Stimulated activated effector memory CD8-positive, alpha-beta T cell treated with anti-CD3 and anti-CD28 coated beads, Interleukin-12 subunit alpha, Interleukin-12 subunit beta, amount 100 ng/mL, for 72 hours (primary cell): ENCODE measurements around the gene USH2A.

Experiments
- ATAC-seq: fragments of 150-1000 bp; cut with Tn5 transposase; 2 replicates; pipeline ENCODE4 v1.10.0; 2021
- DNase-seq, 2 donors: peaks; one replicate each; pipeline ENCODE4 v3.0.0; 2021 to 2022; ENCODE audit warnings: low spot score in 2 of 2
- H3K27ac Mint-ChIP-seq: one replicate; pipeline ENCODE4 v1.8.0; 2022; ENCODE audit warnings: mild to moderate bottlenecking, mixed read lengths
- H3K36me3 Mint-ChIP-seq: one replicate; pipeline ENCODE4 v1.8.0; 2022; ENCODE audit warnings: mild to moderate bottlenecking, mixed read lengths
- H3K4me1 Mint-ChIP-seq: one replicate; pipeline ENCODE4 v1.8.0; 2022; ENCODE audit warnings: mixed read lengths
- H3K4me3 Mint-ChIP-seq: one replicate; pipeline ENCODE4 v1.8.0; 2022; ENCODE audit warnings: mild to moderate bottlenecking, mixed read lengths
- H3K9me3 Mint-ChIP-seq: one replicate; pipeline ENCODE4 v1.8.0; 2022; ENCODE audit warnings: mixed read lengths

Gene USH2A

DNA sequence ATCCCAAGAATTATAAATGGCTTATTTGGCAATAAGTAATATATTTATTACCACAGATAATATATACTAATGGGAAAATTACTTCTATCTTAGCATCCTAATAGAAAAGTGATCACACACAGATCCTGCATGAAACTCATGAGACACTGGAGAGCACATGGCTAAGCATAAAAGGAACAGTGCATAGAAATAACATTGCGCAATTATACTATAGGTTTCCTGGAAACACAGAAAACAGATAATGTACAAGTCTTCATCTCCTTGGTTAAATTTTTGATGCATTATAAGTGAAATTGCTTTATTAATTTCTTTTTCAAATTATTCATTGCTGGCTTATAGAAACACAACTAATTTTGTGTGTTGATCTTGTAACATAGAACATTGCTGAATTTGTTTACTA is 210.4 kb downstream of the USH2A start:
- ATAC-seq = no peak
- H3K27ac Mint-ChIP-seq = no peak overlapping the region
- no peaks in the 10 kb centered on the region for H3K36me3 Mint-ChIP-seq
- peaks cover 15% of the 10 kb centered on the region for H3K9me3 Mint-ChIP-seq
- H3K4me3 Mint-ChIP-seq = no peak overlapping the region
- DNase-seq = no peak
- no peaks in the 10 kb centered on the region for H3K4me1 Mint-ChIP-seq

DNA sequence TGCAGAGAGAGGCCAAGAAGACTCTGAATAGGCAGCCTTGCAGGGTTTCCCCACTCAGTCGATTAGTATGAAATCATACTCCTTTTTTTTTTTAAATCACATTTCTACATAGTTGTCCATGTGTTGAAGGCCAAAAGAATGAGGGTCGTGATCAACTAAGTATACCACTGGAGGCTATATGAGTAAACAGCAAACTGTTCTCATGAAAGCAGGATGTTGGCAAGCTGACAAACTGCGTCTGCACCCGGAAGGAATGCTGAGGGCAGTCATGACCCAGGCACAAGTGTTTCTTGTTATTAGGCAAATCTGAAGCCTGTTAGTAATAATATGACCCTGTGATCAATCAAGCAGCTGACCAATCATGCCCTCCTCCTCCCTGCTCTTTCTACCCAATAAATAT is 213.2 kb downstream of the USH2A start:
- Mint-ChIP-seq H3K4me3 (no peak overlapping the region), H3K27ac (no peak overlapping the region), H3K9me3 (peaks cover 8% of the 10 kb centered on the region), H3K4me1 (no peaks in the 10 kb centered on the region), H3K36me3 (no peaks in the 10 kb centered on the region)
- DNase-seq (no peak), ATAC-seq (no peak)

GRCh38 chr1:216209125-216209524 is 214.1 kb downstream of the USH2A start:
- H3K9me3 Mint-ChIP-seq = peaks cover 8% of the 10 kb centered on the region
- H3K36me3 Mint-ChIP-seq = no peaks in the 10 kb centered on the region
- no peak overlapping the region for H3K27ac Mint-ChIP-seq

GRCh38 chr1:216207154-216207553 is 216.1 kb downstream of the USH2A start:
- H3K27ac Mint-ChIP-seq = no peak overlapping the region
- H3K4me1 Mint-ChIP-seq = no peaks in the 10 kb centered on the region
- H3K36me3 Mint-ChIP-seq = no peaks in the 10 kb centered on the region
- no peak for DNase-seq
- peaks cover 3% of the 10 kb centered on the region for H3K9me3 Mint-ChIP-seq
- ATAC-seq = no peak
- no peak overlapping the region for H3K4me3 Mint-ChIP-seq

More at GRCh38 chr1:216209125-216209524, 214.1 kb downstream of the USH2A start:
- DNase-seq (no peak), ATAC-seq (no peak)
- Mint-ChIP-seq H3K4me1 (no peaks in the 10 kb centered on the region), H3K4me3 (no peak overlapping the region)

GRCh38 chr1:216205176-216205575 is 218.1 kb downstream of the USH2A start:
- peaks cover 6% of the 10 kb centered on the region for H3K9me3 Mint-ChIP-seq
- no peaks in the 10 kb centered on the region for H3K4me1 Mint-ChIP-seq
- DNase-seq (no peak), ATAC-seq (no peak)
- H3K27ac Mint-ChIP-seq = no peak overlapping the region
- H3K36me3 Mint-ChIP-seq = no peaks in the 10 kb centered on the region
- H3K4me3 Mint-ChIP-seq = no peak overlapping the region

GRCh38 chr1:216201946-216202345 is 221.3 kb downstream of the USH2A start:
- Mint-ChIP-seq H3K36me3 (no peaks in the 10 kb centered on the region), H3K27ac (no peak overlapping the region), H3K4me1 (no peaks in the 10 kb centered on the region), H3K9me3 (peaks cover 10% of the 10 kb centered on the region), H3K4me3 (no peak overlapping the region)
- ATAC-seq (no peak), DNase-seq (no peak)

GRCh38 chr1:216200941-216201340 is 222.3 kb downstream of the USH2A start:
- H3K4me1 Mint-ChIP-seq = no peaks in the 10 kb centered on the region
- no peak for ATAC-seq
- no peaks in the 10 kb centered on the region for H3K36me3 Mint-ChIP-seq
- peaks cover 10% of the 10 kb centered on the region for H3K9me3 Mint-ChIP-seq
- DNase-seq = no peak
- H3K4me3 Mint-ChIP-seq = no peak overlapping the region
- H3K27ac Mint-ChIP-seq = no peak overlapping the region

DNA sequence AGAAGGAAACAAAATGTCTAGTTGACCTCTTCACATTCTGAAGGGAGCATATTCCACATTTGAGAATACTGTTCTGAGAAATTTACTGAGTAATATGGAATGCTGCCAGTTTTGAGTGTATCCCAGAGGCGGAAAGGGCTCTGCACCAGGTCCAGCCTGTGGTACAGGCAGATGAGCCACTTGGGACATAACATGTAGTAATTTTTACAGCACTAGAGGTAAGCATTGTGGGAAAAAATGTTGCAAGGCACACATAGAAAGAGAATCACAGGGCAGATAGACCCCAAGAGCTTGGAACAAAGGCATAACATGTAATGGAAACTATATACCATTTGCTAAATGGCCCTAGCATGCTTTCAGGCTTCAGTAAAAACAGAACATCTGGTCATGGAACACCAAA is 228.5 kb downstream of the USH2A start:
- DNase-seq (no peak), ATAC-seq (no peak)
- H3K4me1 Mint-ChIP-seq = no peaks in the 10 kb centered on the region
- H3K36me3 Mint-ChIP-seq = no peaks in the 10 kb centered on the region
- H3K9me3 Mint-ChIP-seq = peaks cover 10% of the 10 kb centered on the region
- no peak overlapping the region for H3K27ac Mint-ChIP-seq
- H3K4me3 Mint-ChIP-seq = no peak overlapping the region

- Mint-ChIP-seq H3K9me3 (peaks cover 8% of the 10 kb centered on the region), H3K36me3 (no peaks in the 10 kb centered on the region), H3K27ac (no peak overlapping the region), H3K4me3 (no peak overlapping the region), H3K4me1 (no peaks in the 10 kb centered on the region)
- DNase-seq (no peak), ATAC-seq (no peak)
Observed at GRCh38 chr1:216193839-216194443, 229.3 kb downstream of the USH2A start.

- H3K4me3 Mint-ChIP-seq = no peak overlapping the region
- no peaks in the 10 kb centered on the region for H3K4me1 Mint-ChIP-seq
- DNase-seq = no peak
- no peaks in the 10 kb centered on the region for H3K36me3 Mint-ChIP-seq
- H3K27ac Mint-ChIP-seq = no peak overlapping the region
- peaks cover 12% of the 10 kb centered on the region for H3K9me3 Mint-ChIP-seq
- ATAC-seq = no peak
Observed at GRCh38 chr1:216190438-216190837, 232.8 kb downstream of the USH2A start.

GRCh38 chr1:216186816-216187215 is 236.4 kb downstream of the USH2A start:
- ATAC-seq (no peak), DNase-seq (no peak)
- H3K36me3 Mint-ChIP-seq = no peaks in the 10 kb centered on the region

DNA sequence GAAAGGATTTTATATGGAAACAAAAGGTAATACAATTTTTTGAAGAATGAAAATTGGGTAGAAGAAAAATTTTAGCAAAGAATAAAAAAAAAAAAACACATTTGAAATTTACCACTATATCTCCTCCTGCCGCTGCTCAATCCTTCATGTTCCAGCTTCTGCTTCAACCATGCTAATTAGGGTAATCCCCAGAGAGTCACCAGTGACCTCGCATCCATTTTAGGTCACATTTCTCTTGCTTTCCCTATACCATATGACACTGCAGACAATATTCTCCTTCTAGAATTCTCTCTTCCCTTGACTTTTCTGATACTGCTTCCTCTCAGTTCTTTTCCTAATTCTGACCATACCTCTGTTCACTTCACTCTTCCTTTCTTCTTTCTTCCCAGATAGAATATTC is 237.1 kb downstream of the USH2A start:
- Mint-ChIP-seq H3K4me3 (no peak overlapping the region), H3K9me3 (peaks cover 6% of the 10 kb centered on the region), H3K36me3 (no peaks in the 10 kb centered on the region), H3K4me1 (no peaks in the 10 kb centered on the region), H3K27ac (no peak overlapping the region)
- DNase-seq = no peak
- no peak for ATAC-seq

More at GRCh38 chr1:216186816-216187215, 236.4 kb downstream of the USH2A start:
- Mint-ChIP-seq H3K4me3 (no peak overlapping the region), H3K27ac (no peak overlapping the region), H3K4me1 (no peaks in the 10 kb centered on the region), H3K9me3 (peaks cover 6% of the 10 kb centered on the region)

- Mint-ChIP-seq H3K9me3 (peaks cover 6% of the 10 kb centered on the region), H3K4me3 (no peak overlapping the region), H3K36me3 (no peaks in the 10 kb centered on the region), H3K4me1 (no peaks in the 10 kb centered on the region), H3K27ac (no peak overlapping the region)
- DNase-seq = no peak
- ATAC-seq = no peak
Observed at GRCh38 chr1:216184126-216184680, 239.0 kb downstream of the USH2A start.

DNA sequence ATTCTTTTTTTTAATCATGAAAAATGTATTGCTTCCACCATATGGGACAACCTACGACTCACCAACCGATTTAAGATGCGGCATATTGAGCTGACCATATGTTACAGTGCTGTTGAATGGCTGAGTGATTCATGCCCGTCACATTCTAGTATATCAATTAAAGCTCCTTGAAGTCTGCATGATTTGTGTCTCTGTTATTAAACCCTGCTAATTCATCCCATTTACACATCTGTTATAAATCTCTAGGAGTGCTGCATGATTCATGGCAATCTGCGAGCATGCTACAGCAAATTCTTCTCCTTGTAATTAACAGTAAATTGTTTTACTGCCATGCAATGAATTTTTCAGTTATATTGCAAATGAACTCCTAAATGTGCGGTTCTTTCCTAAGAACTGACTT is 239.8 kb downstream of the USH2A start:
- Mint-ChIP-seq H3K9me3 (peaks cover 6% of the 10 kb centered on the region), H3K4me1 (no peaks in the 10 kb centered on the region), H3K27ac (no peak overlapping the region), H3K4me3 (no peak overlapping the region), H3K36me3 (no peaks in the 10 kb centered on the region)
- no peak for ATAC-seq
- DNase-seq = no peak

DNA sequence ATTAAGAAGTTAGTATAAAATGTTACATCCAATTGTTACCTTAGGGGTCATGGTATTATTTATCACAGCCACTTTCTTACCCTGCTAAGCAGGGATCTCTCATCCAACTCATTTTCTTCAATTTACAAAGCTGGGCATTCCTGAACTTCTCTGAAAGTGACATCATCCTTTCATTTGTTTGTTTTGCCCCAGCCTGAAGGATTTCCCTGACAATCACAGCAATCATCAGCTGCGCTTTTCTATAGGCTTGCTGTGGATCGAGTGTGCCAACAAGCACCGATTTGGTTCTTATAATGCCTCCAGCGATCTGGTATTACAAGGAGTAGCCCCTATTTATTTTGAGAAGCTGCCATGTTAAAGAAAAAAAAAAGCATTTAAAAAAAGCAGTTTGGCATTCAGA is 240.2 kb downstream of the USH2A start:
- no peak for DNase-seq
- H3K36me3 Mint-ChIP-seq = no peaks in the 10 kb centered on the region
- no peak overlapping the region for H3K27ac Mint-ChIP-seq
- no peaks in the 10 kb centered on the region for H3K4me1 Mint-ChIP-seq
- ATAC-seq = no peak
- H3K4me3 Mint-ChIP-seq = no peak overlapping the region
- H3K9me3 Mint-ChIP-seq = peaks cover 6% of the 10 kb centered on the region

GRCh38 chr1:216181590-216181989 is 241.7 kb downstream of the USH2A start:
- DNase-seq = no peak
- Mint-ChIP-seq H3K9me3 (peaks cover 2% of the 10 kb centered on the region), H3K4me3 (no peak overlapping the region), H3K36me3 (no peaks in the 10 kb centered on the region), H3K27ac (no peak overlapping the region), H3K4me1 (no peaks in the 10 kb centered on the region)
- ATAC-seq = no peak
